ENCODE data around the gene ATP5PO. TPM values are rescaled to one million over a fixed set of nuclear protein-coding genes. Genes with fewer than 3 reads are reported as not detected.

ATP5PO gene, protein sequence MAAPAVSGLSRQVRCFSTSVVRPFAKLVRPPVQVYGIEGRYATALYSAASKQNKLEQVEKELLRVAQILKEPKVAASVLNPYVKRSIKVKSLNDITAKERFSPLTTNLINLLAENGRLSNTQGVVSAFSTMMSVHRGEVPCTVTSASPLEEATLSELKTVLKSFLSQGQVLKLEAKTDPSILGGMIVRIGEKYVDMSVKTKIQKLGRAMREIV
- 154 TPM for total RNA-seq

DNA sequence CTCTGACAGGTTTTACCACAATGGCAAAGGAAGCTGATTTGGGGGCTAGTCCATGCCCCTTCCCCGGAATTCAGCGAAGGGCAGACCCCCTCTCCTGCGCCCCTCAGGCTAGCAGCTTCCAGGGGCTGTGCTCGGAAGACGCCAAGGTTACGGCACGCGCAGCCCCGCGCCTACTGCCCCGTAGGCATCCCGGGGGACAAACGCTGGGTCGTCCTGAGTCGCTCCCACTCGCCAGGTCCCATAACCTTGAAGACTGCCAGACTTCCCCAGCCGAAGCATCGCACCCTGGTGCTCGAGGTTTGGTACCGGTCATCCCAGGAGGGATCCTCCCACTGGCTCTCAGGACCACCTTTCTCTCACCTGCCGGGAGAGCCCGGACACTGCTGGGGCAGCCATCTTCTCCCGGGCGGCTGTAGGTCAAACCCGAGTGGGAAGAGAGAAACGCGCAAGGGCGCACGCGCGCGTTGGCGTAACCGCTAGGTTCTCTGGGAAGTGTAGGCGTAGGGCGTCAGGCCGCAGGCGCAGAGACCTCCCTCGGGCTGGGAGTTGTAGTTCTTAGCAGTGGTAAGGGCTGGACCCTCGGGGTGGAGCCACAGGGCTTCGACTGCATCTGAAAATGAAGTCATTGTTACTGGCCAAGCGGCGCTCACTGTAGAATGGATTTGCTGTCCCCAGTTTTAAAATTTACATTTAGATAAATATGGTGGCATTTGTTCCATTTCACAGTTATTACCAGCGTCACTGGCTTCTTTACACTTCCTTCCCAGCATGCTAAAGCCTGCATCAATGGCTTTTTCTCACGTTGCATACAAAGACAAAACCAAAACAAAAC, at the start of gene ATP5PO:
Gene ATP5PO, minus strand, starts transcription at position 437 of the 832 bp plus-strand sequence. Its CDS starts 41 bp downstream, at position 396.
- peak; percentile 95 for DNase-seq

DNA sequence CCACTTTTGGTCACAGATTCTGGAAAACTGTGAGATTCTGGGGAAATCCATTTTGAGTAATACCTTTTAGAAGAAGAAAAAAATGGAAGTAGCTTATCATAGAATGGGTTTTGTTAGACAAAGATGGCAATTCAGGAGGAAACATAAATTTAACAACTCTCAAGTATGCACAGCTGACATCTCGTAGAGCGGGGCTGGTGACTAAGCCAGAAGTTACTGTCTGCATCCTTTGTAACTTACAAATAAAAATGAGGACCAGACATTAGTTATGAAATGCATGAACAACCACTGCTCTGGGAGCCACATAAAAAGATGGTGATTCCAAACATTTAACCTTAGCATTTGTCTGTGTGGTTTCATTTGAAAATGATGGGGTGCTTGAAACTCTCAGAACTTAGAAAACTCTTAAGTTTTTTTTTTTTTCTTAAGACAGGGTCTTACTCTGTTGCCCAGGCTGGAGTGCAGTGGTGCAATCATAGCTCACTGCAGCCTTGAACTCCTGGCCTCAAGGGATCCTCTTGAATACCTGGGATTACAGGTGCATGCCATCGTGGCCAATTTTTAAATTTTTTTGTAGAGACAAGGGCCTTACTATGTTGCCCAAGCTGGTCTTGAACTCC, 49.2 kb upstream of the ATP5PO start:
- DNase-seq, result no peak

DNA sequence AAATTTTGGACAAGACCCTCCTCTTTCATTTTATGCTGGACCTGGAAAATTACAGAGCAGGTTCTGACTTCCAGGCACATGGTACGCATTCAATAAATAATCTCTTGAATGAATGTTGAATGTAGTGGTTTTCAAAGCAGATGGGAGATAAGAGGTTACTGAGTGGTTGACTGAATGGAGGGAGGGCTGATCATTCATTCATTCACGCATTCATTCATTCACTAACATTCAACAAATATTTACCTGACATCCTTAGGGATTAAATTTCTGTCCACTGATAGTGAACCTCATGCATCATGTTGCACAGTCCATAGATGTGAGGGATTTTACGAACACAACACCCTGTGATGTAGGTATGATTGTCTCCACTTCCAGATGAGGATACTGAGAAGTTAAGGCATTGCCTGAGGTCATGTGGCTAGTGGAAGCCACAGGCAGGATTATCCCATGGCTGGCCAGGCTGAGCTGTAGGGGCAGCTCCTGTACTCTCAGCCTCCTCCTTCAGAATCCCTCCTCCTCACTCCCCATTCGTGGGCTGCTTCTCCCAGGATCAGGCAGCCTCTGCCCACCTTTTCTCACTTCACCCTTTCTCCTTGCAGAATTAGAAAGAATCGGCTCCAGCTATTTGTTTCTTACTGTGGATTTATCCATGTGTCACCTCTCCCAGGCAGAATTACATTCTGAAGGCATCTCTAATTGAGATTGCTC, 48.4 kb upstream of the ATP5PO start:
- DNase-seq, result no peak

DNA sequence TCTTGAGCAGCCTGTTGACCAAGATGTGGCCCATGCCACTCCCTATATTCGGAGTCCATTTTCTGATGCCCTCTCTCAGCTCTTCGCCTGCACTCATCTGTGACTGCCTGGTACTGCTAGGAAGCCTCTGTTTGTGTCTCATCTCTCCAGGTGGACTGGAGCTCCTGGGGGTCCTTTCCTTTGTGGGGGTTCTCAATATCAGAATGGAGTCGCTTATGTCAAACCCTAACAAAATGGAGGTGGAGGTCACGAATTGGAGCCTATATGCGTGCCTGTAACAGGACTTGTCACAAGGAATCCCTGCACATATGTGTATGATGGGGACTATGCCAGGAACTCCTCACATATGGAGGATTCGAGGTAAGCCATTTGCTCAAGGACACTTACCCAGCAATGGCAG, 46.7 kb upstream of the ATP5PO start:
- DNase-seq, result no peak

DNA sequence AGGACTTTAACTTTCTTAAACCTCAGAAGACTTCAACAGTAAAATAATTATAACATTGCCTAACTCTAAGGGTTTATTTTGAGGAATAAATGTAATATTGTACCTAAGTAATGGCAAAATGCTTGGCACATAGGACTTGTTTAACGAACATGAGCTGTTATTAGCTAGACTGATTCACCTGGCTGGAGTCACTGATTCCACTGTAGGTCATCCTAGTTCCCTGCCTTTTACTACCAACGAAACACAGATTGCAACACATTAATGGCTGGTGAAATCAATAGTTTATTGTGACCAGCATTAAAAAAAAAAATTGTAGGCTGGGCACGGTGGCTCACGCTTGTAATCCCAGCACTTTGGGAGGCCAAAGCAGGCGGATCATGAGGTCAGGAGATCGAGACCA, 45.5 kb upstream of the ATP5PO start:
- DNase-seq, result no peak

DNA sequence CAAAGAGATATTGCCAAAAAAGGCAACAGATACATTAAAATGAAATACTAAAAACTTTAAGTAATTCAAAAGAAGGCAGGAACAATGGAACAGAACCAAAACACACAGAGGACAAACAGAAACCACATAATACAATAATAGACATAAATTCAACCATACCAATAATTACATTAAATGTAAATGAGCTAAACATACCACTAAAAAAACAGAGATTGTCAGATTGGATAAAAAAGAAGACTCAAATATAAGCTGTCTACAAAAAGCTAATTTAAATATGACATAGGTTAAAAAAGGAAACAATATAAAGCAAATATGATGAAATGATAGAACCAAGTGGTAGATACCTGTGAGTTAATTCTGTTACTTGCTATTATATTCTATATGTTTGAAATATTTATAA, 44.1 kb upstream of the ATP5PO start:
- no peak for DNase-seq

DNA sequence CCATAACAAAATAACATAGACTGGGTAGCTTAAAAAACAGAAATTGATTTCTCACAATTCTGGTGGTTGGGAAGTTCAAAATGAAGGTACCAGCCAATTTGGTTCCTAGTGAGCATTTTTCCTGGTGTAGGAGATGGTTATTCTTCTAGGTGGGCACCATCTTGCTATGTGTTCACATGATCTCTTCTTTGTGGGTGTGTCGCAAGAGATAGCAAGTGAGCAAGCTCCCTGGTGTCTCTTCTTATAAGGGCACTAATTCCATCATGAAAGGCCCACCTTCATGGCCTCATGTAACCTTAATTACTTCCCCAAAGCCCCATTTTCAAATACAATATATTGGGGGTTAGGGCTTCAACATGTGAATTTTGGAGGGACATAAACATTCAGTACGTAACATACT, 38.8 kb upstream of the ATP5PO start:
- DNase-seq, result no peak

DNA sequence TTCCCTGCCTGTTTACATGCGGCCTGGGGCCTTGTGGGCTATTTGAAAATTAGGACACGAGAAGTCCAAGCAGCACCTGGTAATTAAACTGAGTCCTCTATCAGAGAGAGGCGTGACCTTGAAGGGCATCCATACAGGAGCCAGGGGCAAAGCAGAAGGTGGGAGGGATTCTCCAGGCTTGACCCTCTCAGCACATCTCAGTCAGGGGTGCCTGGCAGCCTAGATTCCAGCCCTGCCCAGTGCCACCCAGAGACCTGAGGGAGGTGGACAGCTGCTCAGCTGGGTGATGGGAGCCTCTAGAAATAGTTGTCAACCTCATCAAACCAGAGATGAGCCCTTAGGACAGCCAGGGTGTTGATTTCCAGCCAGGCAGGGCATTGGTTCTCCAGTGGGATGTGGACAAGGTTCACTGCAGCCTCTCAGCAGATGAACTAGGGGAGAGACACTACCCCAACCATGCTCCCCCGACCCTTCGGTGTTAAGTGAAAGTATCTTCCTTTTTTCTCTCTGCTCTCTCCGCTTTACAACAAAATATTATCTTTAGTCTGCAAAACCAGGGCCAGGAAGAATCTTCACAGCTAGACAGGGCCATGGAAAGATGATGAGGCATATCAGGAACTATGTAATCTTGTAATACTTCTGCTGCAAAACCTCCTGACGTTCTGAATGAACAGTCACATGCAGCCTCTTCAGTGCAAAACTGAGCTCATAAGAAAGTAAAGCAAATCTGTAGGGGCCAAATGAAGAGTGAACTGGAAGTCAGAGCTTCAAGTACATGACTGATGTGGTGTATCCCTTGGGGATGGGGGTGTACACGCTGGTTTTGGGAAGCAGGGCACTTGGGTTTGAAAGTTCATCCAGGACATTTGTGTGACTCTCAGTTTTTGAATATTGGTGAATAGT, 35.9 kb upstream of the ATP5PO start:
- DNase-seq, result no peak

DNA sequence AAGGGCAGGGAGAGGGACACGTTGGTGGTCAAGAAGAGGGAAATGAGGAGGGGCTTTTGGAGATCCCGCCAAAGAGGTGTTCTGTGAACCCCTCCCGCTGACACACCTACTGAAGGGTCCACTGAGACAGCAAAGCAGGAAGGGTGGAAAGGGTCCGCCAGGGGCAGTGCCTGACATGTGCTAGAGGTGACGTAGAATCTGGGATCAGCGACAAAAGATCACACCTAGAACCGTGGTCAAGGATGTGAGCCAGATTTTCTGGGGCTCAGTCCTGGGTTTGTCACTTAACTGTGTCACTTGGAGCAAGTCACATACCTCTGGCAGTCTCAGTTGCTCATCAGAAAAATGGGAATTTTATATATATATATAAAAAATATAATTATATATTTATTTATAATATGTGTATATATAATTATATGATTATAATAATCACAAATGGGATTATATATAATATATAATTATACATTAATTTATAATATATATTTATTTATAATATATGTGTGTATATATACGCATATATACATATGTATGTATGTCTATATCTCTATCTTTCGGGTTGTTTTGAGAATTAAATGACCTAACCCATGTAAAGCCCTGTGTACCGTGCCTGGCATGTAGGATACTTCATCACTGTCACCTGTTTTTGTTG, 35.0 kb upstream of the ATP5PO start:
- DNase-seq, result no peak

DNA sequence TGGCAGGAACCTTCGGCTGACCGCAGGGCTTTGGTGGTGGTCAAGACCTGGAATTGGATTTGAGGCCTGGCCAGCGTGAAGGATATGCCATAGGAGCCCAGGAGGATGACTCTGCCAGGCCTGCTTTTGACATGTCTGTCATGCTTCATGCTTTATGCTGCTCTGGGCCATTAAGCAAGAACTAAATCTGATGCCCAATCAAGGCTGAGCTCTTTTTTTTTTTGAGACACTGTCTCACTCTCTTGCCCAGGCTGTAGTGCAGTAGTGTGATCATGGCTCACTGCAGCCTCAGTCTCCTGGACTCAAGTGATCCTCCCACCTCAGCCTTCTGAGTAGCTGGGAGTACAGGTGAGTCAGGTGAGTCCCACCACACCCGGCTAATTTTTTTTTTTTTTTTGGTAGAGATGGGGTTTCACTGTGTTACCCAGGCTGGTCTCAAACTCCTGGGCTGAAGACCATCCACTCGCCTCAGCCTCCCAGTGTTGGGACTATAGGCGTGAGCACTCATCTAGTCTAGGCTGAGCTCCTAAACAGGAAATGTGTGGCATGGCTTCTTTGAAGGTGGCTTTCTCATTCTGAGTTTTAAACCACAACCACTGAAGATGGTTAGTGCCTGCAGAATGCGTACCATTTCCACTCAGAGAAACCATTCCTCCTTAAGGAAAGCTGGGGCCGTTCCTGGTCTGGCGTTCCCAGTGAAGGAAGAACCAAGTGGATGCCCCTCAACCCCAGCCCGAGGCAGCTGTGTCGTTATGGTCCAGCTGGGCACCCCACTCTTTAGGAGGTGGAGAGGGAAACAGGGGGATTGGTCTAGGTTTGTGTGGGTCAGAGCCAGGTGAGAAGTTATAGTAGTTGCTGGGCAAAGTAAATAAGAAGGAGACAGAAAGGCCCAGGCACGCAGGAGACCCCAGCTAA, 34.2 kb upstream of the ATP5PO start:
- DNase-seq, result no peak

DNA sequence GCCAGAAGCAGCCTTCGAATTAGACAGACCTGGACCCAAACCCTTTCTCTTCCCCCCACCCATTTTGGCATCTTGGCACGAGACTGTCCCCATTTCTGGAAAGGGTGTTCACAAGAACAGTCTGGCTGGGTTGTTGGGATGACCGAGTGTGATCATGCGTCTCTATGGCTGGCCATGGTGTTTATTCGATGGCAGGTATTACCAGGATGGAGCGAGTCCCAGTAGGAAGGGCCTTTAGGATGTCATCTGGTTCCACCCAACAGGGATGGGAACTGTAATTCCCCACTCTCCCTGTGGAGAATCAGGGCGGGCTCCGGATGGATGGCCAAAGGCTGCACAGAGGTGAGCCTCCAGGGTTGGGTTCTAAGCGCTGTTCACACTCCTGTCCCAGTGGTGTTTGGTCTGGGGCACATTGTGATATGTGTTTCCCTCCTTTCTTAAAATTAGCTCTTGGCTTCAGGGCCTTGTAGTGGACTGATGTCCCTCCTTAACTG, 33.4 kb upstream of the ATP5PO start:
- no peak for DNase-seq

DNA sequence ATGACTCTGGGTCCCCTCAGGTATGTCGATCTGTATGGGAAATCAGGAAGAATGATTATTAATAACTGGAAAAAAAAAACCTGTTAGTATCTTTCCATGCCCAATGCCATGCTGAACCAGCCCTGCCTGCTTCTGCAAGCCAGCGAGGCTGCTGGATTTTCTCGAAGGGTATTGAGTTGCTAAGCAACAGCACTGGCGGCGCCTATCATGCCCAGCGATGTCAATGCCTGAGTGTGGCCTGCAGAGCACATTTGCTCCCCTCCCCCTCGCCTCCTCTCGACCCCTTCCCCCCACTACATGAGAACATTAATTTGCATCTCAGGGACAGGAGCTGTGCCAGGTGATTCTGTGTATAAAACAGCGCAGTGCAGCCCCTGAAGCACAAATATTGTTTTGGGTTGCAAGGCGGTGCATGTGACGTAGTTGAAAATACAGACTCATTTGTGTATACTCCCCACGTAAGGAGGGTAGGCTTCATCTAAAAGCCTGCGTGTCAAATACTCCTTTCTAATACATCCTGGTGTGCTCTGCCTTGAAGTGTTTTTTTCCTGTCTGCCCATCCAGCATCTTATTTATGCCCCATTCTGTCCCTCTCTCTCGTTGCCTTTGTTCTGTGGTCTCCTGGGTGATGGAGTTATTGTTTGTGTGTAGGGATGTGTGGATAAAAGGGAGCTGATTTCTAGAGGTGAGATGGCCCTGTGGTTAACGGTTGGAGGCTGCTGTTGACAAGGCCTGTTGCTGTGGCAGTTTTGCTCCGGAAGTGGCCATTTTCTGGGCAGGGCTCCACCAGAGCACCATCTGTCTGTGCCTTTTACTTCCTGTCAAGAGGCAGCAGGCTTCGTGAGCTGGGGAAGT, 32.7 kb upstream of the ATP5PO start:
- DNase-seq, result peak; percentile 80

DNA sequence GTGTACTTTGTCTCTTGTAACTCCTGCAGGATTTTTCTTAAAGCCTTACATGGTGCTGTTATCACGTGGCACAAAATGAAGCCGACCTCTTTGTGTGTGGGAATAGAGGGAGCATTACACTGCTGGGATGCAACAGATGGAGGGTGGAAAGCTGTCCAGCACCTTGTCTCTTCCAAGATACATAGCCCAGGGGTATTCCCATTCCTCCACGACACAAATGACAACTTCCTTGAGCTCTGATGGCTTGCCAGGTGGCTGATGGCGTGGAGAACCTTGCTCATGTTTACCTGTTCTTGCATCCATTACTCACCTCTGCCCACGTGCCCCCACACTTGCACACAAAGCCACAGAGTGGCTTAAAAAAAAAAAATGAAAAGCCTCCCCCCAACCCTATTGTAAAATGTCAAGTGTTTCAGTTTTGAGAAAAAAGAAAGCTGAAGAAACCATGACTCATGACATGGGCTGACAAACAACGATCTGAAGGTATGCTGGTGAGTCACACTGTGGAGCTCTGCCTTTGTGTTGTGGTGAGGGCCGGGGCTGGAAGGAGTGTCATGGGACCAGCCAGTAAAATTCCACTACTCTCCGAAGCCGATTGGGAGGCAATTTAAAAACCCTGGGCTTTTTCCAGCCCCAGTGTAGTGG, 32.0 kb upstream of the ATP5PO start:
- peak; percentile 80 for DNase-seq

DNA sequence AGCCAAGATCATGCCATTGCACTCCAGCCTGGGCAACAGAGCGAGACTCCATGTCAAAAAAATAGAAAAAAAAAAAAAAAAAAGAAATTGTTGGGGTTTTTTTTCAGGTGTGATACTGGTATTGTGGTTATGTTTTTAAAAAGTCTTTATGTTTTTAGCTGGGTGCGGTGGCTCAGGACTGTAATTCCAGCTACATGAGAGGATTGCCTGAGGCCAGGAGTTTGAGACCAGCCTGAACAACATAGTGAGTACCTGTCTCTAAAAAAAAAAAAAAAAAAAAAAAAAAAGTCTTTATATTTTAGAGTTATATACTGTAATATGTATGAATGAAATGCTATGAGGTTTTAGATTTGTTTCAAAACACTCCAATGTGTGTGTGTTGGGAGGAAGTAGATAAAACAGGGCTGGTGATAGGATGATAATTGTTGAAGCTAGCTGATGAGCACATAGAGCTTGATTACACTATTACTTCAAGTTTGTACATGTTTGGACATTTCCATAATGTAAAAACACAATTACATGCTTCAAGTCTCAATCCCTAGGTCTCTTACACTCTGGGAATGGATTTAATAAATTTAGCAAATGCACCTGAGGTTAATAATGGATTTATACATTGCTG, 30.2 kb upstream of the ATP5PO start:
- DNase-seq, result no peak

DNA sequence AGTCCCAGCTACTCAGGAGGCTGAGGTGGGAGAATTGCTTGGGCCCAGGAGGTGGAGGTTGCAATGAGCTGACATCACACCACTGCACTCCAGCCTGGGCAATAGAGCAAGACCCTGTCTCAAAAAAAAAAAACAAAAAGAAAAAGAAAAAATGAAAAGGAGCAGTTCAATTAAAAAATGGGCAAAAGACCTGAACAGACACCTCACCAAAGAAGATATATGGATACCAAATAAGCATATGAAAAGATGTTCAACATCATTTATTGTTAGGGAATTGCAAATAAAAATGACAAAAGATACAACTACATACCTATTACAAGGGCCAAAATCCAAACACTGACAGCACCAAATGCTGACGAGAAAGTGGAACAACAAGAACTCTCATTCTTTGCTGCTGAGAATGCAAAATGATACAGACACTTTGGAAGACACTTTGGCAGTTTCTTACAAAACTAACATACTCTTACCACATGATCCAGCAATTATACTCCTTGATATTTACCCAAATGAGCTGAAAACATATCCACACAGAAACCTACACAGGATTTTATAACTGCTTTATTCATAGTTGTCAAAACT, 28.7 kb upstream of the ATP5PO start:
- no peak for DNase-seq

DNA sequence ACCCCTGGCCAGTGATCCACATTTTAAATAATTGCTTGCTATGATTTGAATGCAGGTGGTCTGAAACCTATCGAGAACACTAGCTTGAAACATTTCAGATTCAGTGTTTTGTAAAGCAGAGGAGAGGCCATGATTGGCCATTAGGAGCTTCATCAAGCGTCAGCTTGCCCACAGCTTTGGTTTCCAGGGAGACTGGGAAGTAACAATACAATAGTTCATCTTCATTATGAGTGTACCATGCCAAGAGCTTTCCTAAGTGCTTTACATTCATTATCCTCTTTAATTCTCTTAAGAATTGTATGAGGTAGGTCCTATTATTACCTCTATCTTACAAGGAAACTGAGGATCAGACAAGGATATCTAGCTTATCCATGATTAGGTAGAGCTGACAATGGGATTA, 27.7 kb upstream of the ATP5PO start:
- DNase-seq, result no peak

DNA sequence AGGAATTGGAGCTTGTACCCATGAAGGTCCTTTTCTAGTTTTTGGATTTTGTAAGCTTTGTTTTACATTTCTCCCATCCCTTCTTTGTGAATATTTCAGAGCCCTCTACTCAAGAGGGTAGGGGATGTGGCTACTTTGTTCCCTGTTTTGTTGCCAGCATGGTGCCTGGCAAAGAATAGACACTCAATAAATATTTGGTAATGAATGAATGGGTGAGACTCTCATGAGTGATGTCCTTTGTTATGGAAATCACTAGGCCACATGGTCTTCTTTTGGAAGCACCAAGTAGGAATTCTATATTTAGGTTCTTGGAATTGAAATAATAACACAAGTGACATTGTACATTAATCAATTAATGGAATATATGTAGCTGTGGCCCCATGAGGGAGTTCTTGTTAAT, 26.8 kb upstream of the ATP5PO start:
- DNase-seq, result no peak

DNA sequence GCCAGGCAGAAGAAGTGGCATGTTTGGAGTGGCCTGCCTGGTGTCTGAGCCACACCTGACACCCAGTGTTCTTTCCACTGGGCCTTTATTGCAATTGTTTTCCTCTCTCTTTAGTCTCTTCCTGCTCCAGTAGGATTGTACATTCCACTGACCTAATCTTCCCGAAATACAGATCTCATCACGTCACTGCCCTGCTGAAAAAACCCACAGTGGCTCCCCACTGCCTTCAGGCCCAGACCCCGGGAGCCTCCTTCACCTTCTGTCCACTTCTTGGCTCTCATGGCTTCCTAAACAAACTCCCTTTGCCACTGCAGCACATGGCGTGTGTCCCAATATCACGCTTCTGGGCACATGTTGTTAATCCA, 25.3 kb upstream of the ATP5PO start:
- no peak for DNase-seq
